Stimulated activated effector memory CD8-positive, alpha-beta T cell treated with anti-CD3 and anti-CD28 coated beads, Interleukin-12 subunit alpha, Interleukin-12 subunit beta, amount 100 ng/mL, for 72 hours (primary cell): Measurements from ENCODE around the gene ZNF335.

ENCODE experiments used
- ATAC-seq: fragments of 150-1000 bp; cut with Tn5 transposase; 2 replicates; pipeline ENCODE4 v1.10.0; 2021
- DNase-seq, 2 donors: peaks; one replicate each; pipeline ENCODE4 v3.0.0; 2021 to 2022; ENCODE audit warnings: low spot score in 2 of 2
- H3K27ac Mint-ChIP-seq: one replicate; pipeline ENCODE4 v1.8.0; 2022; ENCODE audit warnings: mild to moderate bottlenecking, mixed read lengths
- H3K36me3 Mint-ChIP-seq: one replicate; pipeline ENCODE4 v1.8.0; 2022; ENCODE audit warnings: mild to moderate bottlenecking, mixed read lengths
- H3K4me1 Mint-ChIP-seq: one replicate; pipeline ENCODE4 v1.8.0; 2022; ENCODE audit warnings: mixed read lengths
- H3K4me3 Mint-ChIP-seq: one replicate; pipeline ENCODE4 v1.8.0; 2022; ENCODE audit warnings: mild to moderate bottlenecking, mixed read lengths
- H3K9me3 Mint-ChIP-seq: one replicate; pipeline ENCODE4 v1.8.0; 2022; ENCODE audit warnings: mixed read lengths

Gene ZNF335

GRCh38 chr20:45971675-45972499 lies at the start of gene ZNF335:
Gene ZNF335 (minus strand): TSS chr20:45972203. CDS start chr20:45971410, 793 bp downstream.
- Mint-ChIP-seq H3K27ac (peak within 1 kb of the TSS; percentile 100), H3K4me1 (peaks cover 30% of the 10 kb centered on the region), H3K9me3 (no peaks in the 10 kb centered on the region), H3K4me3 (peak within 1 kb of the TSS; percentile 79), H3K36me3 (peaks cover 57% of the 10 kb centered on the region)
- ATAC-seq, result peak; percentile 88
- peak; percentile 97 to 98 for DNase-seq

- DNase-seq (no peak), ATAC-seq (no peak)
- Mint-ChIP-seq H3K9me3 (no peaks in the 10 kb centered on the region), H3K27ac (no peak overlapping the region), H3K36me3 (no peaks in the 10 kb centered on the region), H3K4me3 (no peak overlapping the region), H3K4me1 (peaks cover 27% of the 10 kb centered on the region)
Observed at GRCh38 chr20:46020555-46020954, 48.6 kb upstream of the ZNF335 start.

GRCh38 chr20:46018611-46019010 lies 46.6 kb upstream of the ZNF335 start:
- no peaks in the 10 kb centered on the region for H3K36me3 Mint-ChIP-seq
- H3K27ac Mint-ChIP-seq, result no peak overlapping the region
- H3K4me3 Mint-ChIP-seq, result no peak overlapping the region
- H3K4me1 Mint-ChIP-seq, result peaks cover 41% of the 10 kb centered on the region
- DNase-seq (no peak), ATAC-seq (no peak)
- H3K9me3 Mint-ChIP-seq, result no peaks in the 10 kb centered on the region

- Mint-ChIP-seq H3K4me1 (peaks cover 38% of the 10 kb centered on the region), H3K27ac (no peak overlapping the region), H3K4me3 (no peak overlapping the region), H3K9me3 (no peaks in the 10 kb centered on the region), H3K36me3 (no peaks in the 10 kb centered on the region)
- no peak for DNase-seq
- no peak for ATAC-seq
Observed at GRCh38 chr20:46018112-46018511, 46.1 kb upstream of the ZNF335 start.

- Mint-ChIP-seq H3K36me3 (no peaks in the 10 kb centered on the region), H3K4me3 (no peak overlapping the region), H3K9me3 (no peaks in the 10 kb centered on the region), H3K27ac (no peak overlapping the region), H3K4me1 (peaks cover 37% of the 10 kb centered on the region)
- ATAC-seq (no peak), DNase-seq (no peak)
Observed at GRCh38 chr20:46017272-46017671, 45.3 kb upstream of the ZNF335 start.

GRCh38 chr20:46014517-46015396 lies 42.8 kb upstream of the ZNF335 start:
- H3K27ac Mint-ChIP-seq, result no peak overlapping the region
- no peak for ATAC-seq
- H3K9me3 Mint-ChIP-seq, result peaks cover 4% of the 10 kb centered on the region
- H3K36me3 Mint-ChIP-seq, result peaks cover 15% of the 10 kb centered on the region
- peak overlapping the region; percentile 49 for H3K4me3 Mint-ChIP-seq
- no peak for DNase-seq
- H3K4me1 Mint-ChIP-seq, result peaks cover 46% of the 10 kb centered on the region

- peak; percentile 62 to 82 for DNase-seq
- H3K9me3 Mint-ChIP-seq, result peaks cover 4% of the 10 kb centered on the region
- ATAC-seq, result peak; percentile 88
- peaks cover 17% of the 10 kb centered on the region for H3K36me3 Mint-ChIP-seq
- peak overlapping the region; percentile 49 for H3K4me3 Mint-ChIP-seq
- peaks cover 54% of the 10 kb centered on the region for H3K4me1 Mint-ChIP-seq
- H3K27ac Mint-ChIP-seq, result no peak overlapping the region
Observed at GRCh38 chr20:46013829-46014516, 42.0 kb upstream of the ZNF335 start.

GRCh38 chr20:46013322-46013828 lies 41.4 kb upstream of the ZNF335 start:
- peaks cover 60% of the 10 kb centered on the region for H3K4me1 Mint-ChIP-seq

GRCh38 chr20:46012921-46013320 lies 40.9 kb upstream of the ZNF335 start:
- H3K4me1 Mint-ChIP-seq, result peaks cover 64% of the 10 kb centered on the region

More at GRCh38 chr20:46013322-46013828, 41.4 kb upstream of the ZNF335 start:
- Mint-ChIP-seq H3K9me3 (peaks cover 4% of the 10 kb centered on the region), H3K4me3 (peak overlapping the region; percentile 49), H3K27ac (no peak overlapping the region), H3K36me3 (peaks cover 20% of the 10 kb centered on the region)
- no peak for ATAC-seq
- no peak for DNase-seq

GRCh38 chr20:46011631-46012482 lies 39.9 kb upstream of the ZNF335 start:
- peak; percentile 33 to 72 for DNase-seq
- peaks cover 20% of the 10 kb centered on the region for H3K36me3 Mint-ChIP-seq
- peaks cover 73% of the 10 kb centered on the region for H3K4me1 Mint-ChIP-seq
- peak overlapping the region; percentile 72 for H3K4me3 Mint-ChIP-seq
- H3K27ac Mint-ChIP-seq, result peak overlapping the region; percentile 63
- peaks cover 4% of the 10 kb centered on the region for H3K9me3 Mint-ChIP-seq
- no peak for ATAC-seq

More at GRCh38 chr20:46012921-46013320, 40.9 kb upstream of the ZNF335 start:
- H3K4me3 Mint-ChIP-seq, result peak overlapping the region; percentile 49
- peaks cover 20% of the 10 kb centered on the region for H3K36me3 Mint-ChIP-seq
- H3K27ac Mint-ChIP-seq, result no peak overlapping the region
- ATAC-seq (no peak), DNase-seq (no peak)
- H3K9me3 Mint-ChIP-seq, result peaks cover 4% of the 10 kb centered on the region

GRCh38 chr20:46010491-46011391 lies 38.7 kb upstream of the ZNF335 start:
- H3K27ac Mint-ChIP-seq, result peak overlapping the region; percentile 38
- DNase-seq (peak in 1 of 2 donors; percentile 60), ATAC-seq (peak; percentile 63)
- peak overlapping the region; percentile 72 for H3K4me3 Mint-ChIP-seq
- peaks cover 20% of the 10 kb centered on the region for H3K36me3 Mint-ChIP-seq
- peaks cover 83% of the 10 kb centered on the region for H3K4me1 Mint-ChIP-seq
- H3K9me3 Mint-ChIP-seq, result peaks cover 4% of the 10 kb centered on the region

GRCh38 chr20:46009816-46010215 lies 37.8 kb upstream of the ZNF335 start:
- Mint-ChIP-seq H3K4me3 (peak overlapping the region; percentile 72), H3K27ac (no peak overlapping the region), H3K4me1 (peaks cover 88% of the 10 kb centered on the region), H3K36me3 (peaks cover 20% of the 10 kb centered on the region), H3K9me3 (peaks cover 4% of the 10 kb centered on the region)
- ATAC-seq, result no peak
- no peak for DNase-seq

GRCh38 chr20:46007671-46008070 lies 35.7 kb upstream of the ZNF335 start:
- peaks cover 20% of the 10 kb centered on the region for H3K36me3 Mint-ChIP-seq
- no peak for ATAC-seq
- H3K4me1 Mint-ChIP-seq, result peaks cover 84% of the 10 kb centered on the region
- no peak for DNase-seq
- peaks cover 4% of the 10 kb centered on the region for H3K9me3 Mint-ChIP-seq
- H3K4me3 Mint-ChIP-seq, result peak overlapping the region; percentile 42
- peak overlapping the region; percentile 53 for H3K27ac Mint-ChIP-seq
